Esophagus squamous epithelium (tissue), 5 donors: ENCODE results near the gene QTRT2. TPM values are rescaled to one million over a fixed set of nuclear protein-coding genes. Genes with fewer than 3 reads are reported as not detected.

Source experiments
- DNase-seq: peaks from one replicate; lab custom pipeline; 2025; lab: John Stamatoyannopoulos, UW
- H3K27ac ChIP-seq, 4 donors: fragments of 200-600 bp; sonication (generic); one replicate each; pipeline ENCODE4 v1.5.1; 2016 to 2019; ENCODE audit warnings: mild to moderate bottlenecking in 1 of 4
- H3K27me3 ChIP-seq, 4 donors: fragments of 200-600 bp; sonication (generic); 1 replicate in 3 of 4; 2 replicates in 1 of 4; pipeline versions ENCODE4 v1.5.1 to v1.6.0; 2017 to 2021; ENCODE audit warnings: antibody characterized with exemption in 1 of 4
- H3K36me3 ChIP-seq, 3 donors: fragments of 200-600 bp; sonication (generic); one replicate each; pipeline ENCODE4 v1.5.1; 2016 to 2019
- H3K4me1 ChIP-seq, 3 donors: fragments of 200-600 bp; sonication (generic); one replicate each; pipeline ENCODE4 v1.5.1; 2017 to 2019
- H3K4me3 ChIP-seq, 4 donors: fragments of 200-600 bp; sonication (generic); 1 replicate in 3 of 4; 2 replicates in 1 of 4; pipeline ENCODE4 v1.5.1; 2016 to 2019; ENCODE audit warnings: mild to moderate bottlenecking in 2 of 4, moderate library complexity in 1 of 4
- H3K9me3 ChIP-seq, 3 donors: fragments of 200-600 bp; sonication (generic); one replicate each; pipeline ENCODE4 v1.5.1; 2016 to 2019
- POLR2A ChIP-seq, 4 donors: fragments of 450-650 bp; IDR thresholded peaks; one replicate each; pipeline ENCODE4 v1.6.1; 2017; ENCODE audit warnings: antibody characterized with exemption in 4 of 4, mild to moderate bottlenecking in 4 of 4, moderate library complexity in 3 of 4
- WGBS, 2 donors: methylation state at CpG; one replicate each; pipeline ENCODE4 v1.1.5; 2018; 5-methylcytosine and 5-hydroxymethylcytosine counted together
- intact Hi-C: fragments of 100-400 bp; cut with DNase I; formaldehyde crosslinking; loops from one replicate; pipeline ENCODE4 v1.15.0; 2022
- total RNA-seq, 4 donors: library from RNA; depleted of rRNA; stranded (reverse); fragments of >200 nt; gene quantifications; one replicate each; pipeline ENCODE4 v1.1.0, GENCODE V29; 2016
- TF ChIP-seq, protein P1 (sequence below), 6 experiments: fragments of 450-650 bp in 4 of 6; fragments of 200-600 bp in 2 of 6; sonication (generic) in 2 of 6; IDR thresholded peaks; one replicate each; pipeline ENCODE4 v1.5.1; 2016 to 2019; ENCODE audit warnings: antibody characterized with exemption in 6 of 6, mild to moderate bottlenecking in 4 of 6, moderate library complexity in 4 of 6
- donor health status: DM: yes; HTN: yes; CAD: no.

Gene QTRT2
- total RNA-seq, 4 donors from 2014 or later = 7.5 to 18.2 (median 15.6) TPM

DNA sequence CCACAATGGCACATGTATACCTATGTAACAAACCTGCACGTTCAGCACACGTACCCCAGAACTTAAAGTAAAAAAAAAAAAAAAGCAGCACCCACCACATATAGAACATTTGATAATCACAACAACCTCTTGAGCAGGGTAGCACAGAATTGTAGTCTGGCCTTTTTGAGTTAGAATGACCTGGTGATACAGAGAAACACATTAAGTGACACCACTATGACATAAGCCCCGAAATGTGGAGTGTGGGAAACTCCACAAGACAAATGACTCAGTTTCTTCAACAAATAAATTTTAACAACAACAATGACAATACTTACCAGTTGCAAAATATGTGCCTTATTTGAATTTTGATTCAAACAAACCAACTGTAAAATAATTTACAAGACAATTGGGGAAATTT is 76.0 kb downstream of the QTRT2 start:
- no peaks in the 10 kb centered on the region for H3K27me3 ChIP-seq
- no peaks in the 10 kb centered on the region for H3K36me3 ChIP-seq
- H3K27ac ChIP-seq = no peak overlapping the region
- intact Hi-C loops = no loop called here
- H3K4me1 ChIP-seq = no peaks in the 10 kb centered on the region
- no peak for DNase-seq
- TF ChIP-seq, protein P1, sequence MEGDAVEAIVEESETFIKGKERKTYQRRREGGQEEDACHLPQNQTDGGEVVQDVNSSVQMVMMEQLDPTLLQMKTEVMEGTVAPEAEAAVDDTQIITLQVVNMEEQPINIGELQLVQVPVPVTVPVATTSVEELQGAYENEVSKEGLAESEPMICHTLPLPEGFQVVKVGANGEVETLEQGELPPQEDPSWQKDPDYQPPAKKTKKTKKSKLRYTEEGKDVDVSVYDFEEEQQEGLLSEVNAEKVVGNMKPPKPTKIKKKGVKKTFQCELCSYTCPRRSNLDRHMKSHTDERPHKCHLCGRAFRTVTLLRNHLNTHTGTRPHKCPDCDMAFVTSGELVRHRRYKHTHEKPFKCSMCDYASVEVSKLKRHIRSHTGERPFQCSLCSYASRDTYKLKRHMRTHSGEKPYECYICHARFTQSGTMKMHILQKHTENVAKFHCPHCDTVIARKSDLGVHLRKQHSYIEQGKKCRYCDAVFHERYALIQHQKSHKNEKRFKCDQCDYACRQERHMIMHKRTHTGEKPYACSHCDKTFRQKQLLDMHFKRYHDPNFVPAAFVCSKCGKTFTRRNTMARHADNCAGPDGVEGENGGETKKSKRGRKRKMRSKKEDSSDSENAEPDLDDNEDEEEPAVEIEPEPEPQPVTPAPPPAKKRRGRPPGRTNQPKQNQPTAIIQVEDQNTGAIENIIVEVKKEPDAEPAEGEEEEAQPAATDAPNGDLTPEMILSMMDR (IDR thresholded peaks at IDR 0.05) = no peak
- TF ChIP-seq POLR2A (IDR thresholded peaks at IDR 0.05) = no peak
- no peak overlapping the region for H3K4me3 ChIP-seq
- no peaks in the 10 kb centered on the region for H3K9me3 ChIP-seq
- WGBS, 2 donors = 84 to 93% methylated on average over 3 of the region's 3 CpGs

DNA sequence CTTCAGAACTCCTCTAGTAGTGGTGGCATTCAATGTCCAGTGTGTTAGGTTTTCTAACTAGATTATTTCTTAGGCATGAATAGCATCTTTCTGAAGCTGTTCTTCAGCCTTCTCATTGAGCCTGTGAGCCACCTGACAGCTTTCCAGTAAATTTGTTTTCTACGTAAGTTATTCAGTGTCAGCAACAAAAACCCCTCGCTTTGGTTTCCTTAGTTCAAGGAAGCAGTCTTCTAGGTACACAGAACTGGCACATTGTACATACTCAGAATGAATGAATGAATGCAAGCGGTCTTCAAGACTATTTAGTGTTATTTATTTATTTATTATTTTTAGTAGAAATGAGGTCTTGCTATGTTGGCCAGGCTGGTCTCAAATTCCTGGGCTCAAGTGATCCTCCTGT is 77.4 kb downstream of the QTRT2 start:
- H3K4me3 ChIP-seq = no peak overlapping the region
- no peaks in the 10 kb centered on the region for H3K9me3 ChIP-seq
- no peaks in the 10 kb centered on the region for H3K36me3 ChIP-seq
- no peaks in the 10 kb centered on the region for H3K27me3 ChIP-seq
- WGBS, 2 donors = 71 to 77% methylated on average over 3 of the region's 3 CpGs
- no peak overlapping the region for H3K27ac ChIP-seq
- intact Hi-C loops = no loop called here
- DNase-seq = no peak
- no peak for TF ChIP-seq POLR2A (IDR thresholded peaks at IDR 0.05)
- TF ChIP-seq, protein P1 (IDR thresholded peaks at IDR 0.05) = no peak
- H3K4me1 ChIP-seq = no peaks in the 10 kb centered on the region

Other genes starting within 250 kb of the QTRT2 start
- 10 to 100 TPM in 1 of 4 donors, 1 to 10 TPM in 3; 4.4 to 12.6 (median 6.6) TPM for gene GRAMD1C, start 217.9 kb upstream of the QTRT2 start, total RNA-seq
- gene ZDHHC23, start 108.7 kb upstream of the QTRT2 start, total RNA-seq = 1 to 10 TPM; 1.4 to 7.6 (median 5.0) TPM
- 1 to 10 TPM in 3 of 4 donors, under 1 TPM in 1; 0.92 to 3.6 (median 1.8) TPM for gene CCDC191, start 211 bp upstream of the QTRT2 start, total RNA-seq
- not detected for gene DRD3, start 122.3 kb downstream of the QTRT2 start, total RNA-seq
- gene ZNF80, start 180.8 kb downstream of the QTRT2 start, total RNA-seq = under 1 TPM in 1 of 4 donors, not detected in 3; 0.38 TPM
- gene TIGIT, start 237.3 kb downstream of the QTRT2 start, total RNA-seq = under 1 TPM; 0.26 to 0.94 (median 0.72) TPM